ENCODE results near the gene SLC49A3. TPM values are rescaled to one million over a fixed set of nuclear protein-coding genes. Genes with fewer than 3 reads are reported as not detected.

SLC49A3 gene
- polyA plus RNA-seq, 1 donor from 2014 or later = not detected

- Histone ChIP-seq H3K9me2 (ENCODE audit: insufficient read depth, low read length) (no peaks in the 10 kb centered on the region), H3K9ac (ENCODE audit: low read length) (peak overlapping the region; percentile 73), H3K36me3 (ENCODE audit: insufficient read depth, low read length) (no peaks in the 10 kb centered on the region), H4K20me1 (ENCODE audit: insufficient read depth) (no peaks in the 10 kb centered on the region), H3K27me3 (ENCODE audit: insufficient read depth, low read depth, low read length) (no peaks in the 10 kb centered on the region), H3K9me3 (ENCODE audit: low read length) (no peaks in the 10 kb centered on the region), H3K27ac (ENCODE audit: low read length) (peak overlapping the region; percentile 45), H3K79me2 (replicated peaks; ENCODE audit: insufficient read depth, low read length) (peaks cover 11% of the 10 kb centered on the region), H3K4me2 (ENCODE audit: low read length) (peak overlapping the region; percentile 67), H2AFZ (ENCODE audit: low read depth, low read length) (peak overlapping the region; percentile 33), H3K4me3 (ENCODE audit: low read length) (peak overlapping the region; percentile 98), H3F3A (ENCODE audit: insufficient read depth, low read length, poor library complexity, severe bottlenecking) (no peaks in the 10 kb centered on the region)
- TF ChIP-seq CTCF (IDR thresholded peaks at IDR 0.05; ENCODE audit: poor library complexity, severe bottlenecking) (no peak), REST (IDR thresholded peaks at IDR 0.05; ENCODE audit: borderline replicate concordance) (no peak), POLR2AphosphoS5 (IDR thresholded peaks at IDR 0.05) (no peak), RAD21 (conservative IDR thresholded peaks at IDR 0.05) (no peak), EZH2 (IDR thresholded peaks at IDR 0.05; ENCODE audit: borderline replicate concordance, insufficient read depth, low read length, poor library complexity, severe bottlenecking) (no peak), SMC3 (conservative IDR thresholded peaks at IDR 0.05; ENCODE audit: poor library complexity) (no peak), TAF1 (IDR thresholded peaks at IDR 0.05; ENCODE audit: low read depth) (no peak), MXI1 (conservative IDR thresholded peaks at IDR 0.05; ENCODE audit: poor library complexity, severe bottlenecking) (no peak), EP300 (conservative IDR thresholded peaks at IDR 0.05; ENCODE audit: poor library complexity, severe bottlenecking) (no peak)
Observed at GRCh38 chr4:673349-674091, 15.4 kb downstream of the SLC49A3 start.

- H3K27ac ChIP-seq (ENCODE audit: low read length) = no peak overlapping the region
- TF ChIP-seq EZH2 (IDR thresholded peaks at IDR 0.05; ENCODE audit: borderline replicate concordance, insufficient read depth, low read length, poor library complexity, severe bottlenecking) (no peak), CTCF (IDR thresholded peaks at IDR 0.05; ENCODE audit: poor library complexity, severe bottlenecking) (no peak), POLR2AphosphoS5 (IDR thresholded peaks at IDR 0.05) (no peak), TAF1 (IDR thresholded peaks at IDR 0.05; ENCODE audit: low read depth) (no peak), SMC3 (conservative IDR thresholded peaks at IDR 0.05; ENCODE audit: poor library complexity) (no peak), EP300 (conservative IDR thresholded peaks at IDR 0.05; ENCODE audit: poor library complexity, severe bottlenecking) (no peak), RAD21 (conservative IDR thresholded peaks at IDR 0.05) (no peak), REST (IDR thresholded peaks at IDR 0.05; ENCODE audit: borderline replicate concordance) (no peak), MXI1 (conservative IDR thresholded peaks at IDR 0.05; ENCODE audit: poor library complexity, severe bottlenecking) (no peak)
- no peaks in the 10 kb centered on the region for H3K27me3 ChIP-seq (ENCODE audit: insufficient read depth, low read depth, low read length)
- peaks cover 11% of the 10 kb centered on the region for H3K79me2 ChIP-seq (replicated peaks; ENCODE audit: insufficient read depth, low read length)
- no peaks in the 10 kb centered on the region for H3K9me3 ChIP-seq (ENCODE audit: low read length)
- H3K9ac ChIP-seq (ENCODE audit: low read length) = no peak overlapping the region
- no peak overlapping the region for H3K4me3 ChIP-seq (ENCODE audit: low read length)
- H3K4me2 ChIP-seq (ENCODE audit: low read length) = no peak overlapping the region
- H3K36me3 ChIP-seq (ENCODE audit: insufficient read depth, low read length) = no peaks in the 10 kb centered on the region
- H3F3A ChIP-seq (ENCODE audit: insufficient read depth, low read length, poor library complexity, severe bottlenecking) = no peaks in the 10 kb centered on the region
- H4K20me1 ChIP-seq (ENCODE audit: insufficient read depth) = no peaks in the 10 kb centered on the region
- H2AFZ ChIP-seq (ENCODE audit: low read depth, low read length) = no peak overlapping the region
- no peaks in the 10 kb centered on the region for H3K9me2 ChIP-seq (ENCODE audit: insufficient read depth, low read length)
Observed at GRCh38 chr4:671769-672168, 17.2 kb downstream of the SLC49A3 start.

All from neural cell (in vitro differentiated cells).